ENCODE measurements around the gene ANP32A. TPM values are rescaled to one million over a fixed set of nuclear protein-coding genes. Genes with fewer than 3 reads are reported as not detected.

The ANP32A gene
- total RNA-seq, 4 donors from 2014 or later = 27.1 to 55.8 (median 50.6) TPM

DNA sequence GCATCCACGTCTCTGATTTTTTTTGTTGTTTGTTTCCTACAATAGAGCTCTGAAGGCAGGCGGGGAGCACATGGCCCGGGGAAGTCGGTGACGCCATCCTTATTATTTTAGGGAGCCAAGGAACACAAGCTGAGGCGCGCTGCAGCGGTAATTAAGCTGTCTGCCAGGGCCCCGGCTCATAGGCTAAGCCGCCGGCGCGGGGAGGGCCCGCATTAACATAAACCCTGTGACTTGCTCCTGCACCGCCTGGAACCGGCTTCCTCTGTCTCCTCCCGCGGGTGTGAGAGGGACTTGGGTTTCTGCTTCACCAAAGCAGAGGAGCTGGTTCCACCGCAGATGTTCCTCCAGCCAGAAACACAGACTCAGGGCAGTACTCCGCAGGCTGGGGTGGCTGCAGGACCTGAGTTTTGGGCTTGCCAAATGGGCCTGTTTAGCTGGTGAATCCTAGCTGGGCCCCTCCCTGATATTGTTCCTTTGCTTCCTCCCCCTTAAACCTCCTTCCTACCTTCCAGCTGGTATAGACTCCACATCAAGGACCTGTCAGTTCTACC is 25.3 kb downstream of the ANP32A start:
- peak; percentile 49 to 74 for TF ChIP-seq POLR2A (IDR thresholded peaks at IDR 0.05)
- TF ChIP-seq, protein P1, sequence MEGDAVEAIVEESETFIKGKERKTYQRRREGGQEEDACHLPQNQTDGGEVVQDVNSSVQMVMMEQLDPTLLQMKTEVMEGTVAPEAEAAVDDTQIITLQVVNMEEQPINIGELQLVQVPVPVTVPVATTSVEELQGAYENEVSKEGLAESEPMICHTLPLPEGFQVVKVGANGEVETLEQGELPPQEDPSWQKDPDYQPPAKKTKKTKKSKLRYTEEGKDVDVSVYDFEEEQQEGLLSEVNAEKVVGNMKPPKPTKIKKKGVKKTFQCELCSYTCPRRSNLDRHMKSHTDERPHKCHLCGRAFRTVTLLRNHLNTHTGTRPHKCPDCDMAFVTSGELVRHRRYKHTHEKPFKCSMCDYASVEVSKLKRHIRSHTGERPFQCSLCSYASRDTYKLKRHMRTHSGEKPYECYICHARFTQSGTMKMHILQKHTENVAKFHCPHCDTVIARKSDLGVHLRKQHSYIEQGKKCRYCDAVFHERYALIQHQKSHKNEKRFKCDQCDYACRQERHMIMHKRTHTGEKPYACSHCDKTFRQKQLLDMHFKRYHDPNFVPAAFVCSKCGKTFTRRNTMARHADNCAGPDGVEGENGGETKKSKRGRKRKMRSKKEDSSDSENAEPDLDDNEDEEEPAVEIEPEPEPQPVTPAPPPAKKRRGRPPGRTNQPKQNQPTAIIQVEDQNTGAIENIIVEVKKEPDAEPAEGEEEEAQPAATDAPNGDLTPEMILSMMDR (IDR thresholded peaks at IDR 0.05 in 4 of 5, conservative IDR thresholded peaks at IDR 0.05 in 1 of 5) = no peak
- H3K4me3 ChIP-seq = peak overlapping the region; percentile 19 to 58 (median 30)
- H3K27ac ChIP-seq = peak overlapping the region; percentile 80 to 93 (median 90)
- intact Hi-C loops (cut with DNase I; ENCODE audit: low total_unique reads) (loop anchor here (1.0 kb wide), 1 partner anchor 23 kb away; no protein-coding TSS in a partner anchor), in situ Hi-C loops (cut with MboI; ENCODE audit: low sequenced_read_pairs in 4 of 4) (no loop called here)
- DNase-seq (peak; percentile 87 to 90), ATAC-seq (peak; percentile 85 to 89)
- H3K36me3 ChIP-seq = no peaks in the 10 kb centered on the region
- H3K9me3 ChIP-seq = no peaks in the 10 kb centered on the region
- peaks cover 83 to 87% of the 10 kb centered on the region in 2 donors for H3K4me1 ChIP-seq
- no peaks in the 10 kb centered on the region for H3K27me3 ChIP-seq

DNA sequence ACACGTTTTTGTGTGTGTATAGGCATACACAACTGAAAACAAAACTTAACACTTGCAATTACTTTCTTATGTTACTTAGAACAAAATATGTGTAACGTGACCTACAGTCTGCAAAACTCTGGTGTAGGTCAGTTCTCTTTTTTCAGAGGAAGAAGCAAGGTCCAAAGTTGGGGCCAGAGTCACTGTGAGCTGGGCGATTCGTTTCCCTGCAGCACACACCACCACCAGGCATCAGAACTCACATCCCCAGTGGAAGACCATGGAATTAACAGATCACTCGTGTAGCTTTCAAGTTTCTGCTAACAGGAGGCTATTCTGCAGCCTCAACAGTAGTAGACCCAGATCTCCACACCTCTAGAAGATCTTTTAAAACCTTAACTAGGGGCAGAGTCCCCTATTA is 25.8 kb downstream of the ANP32A start:
- peaks cover 85 to 92% of the 10 kb centered on the region in 2 donors for H3K4me1 ChIP-seq
- peak overlapping the region; percentile 80 to 93 (median 90) for H3K27ac ChIP-seq
- DNase-seq (no peak), ATAC-seq (peak; percentile 39 to 67)
- intact Hi-C loops (cut with DNase I; ENCODE audit: low total_unique reads) (loop anchor here (1.0 kb wide), 1 partner anchor 23 kb away; no protein-coding TSS in a partner anchor), in situ Hi-C loops (cut with MboI; ENCODE audit: low sequenced_read_pairs in 4 of 4) (no loop called here)
- no peaks in the 10 kb centered on the region for H3K27me3 ChIP-seq
- H3K4me3 ChIP-seq = peak overlapping the region; percentile 13 to 58 (median 30)
- no peaks in the 10 kb centered on the region for H3K36me3 ChIP-seq
- TF ChIP-seq POLR2A (IDR thresholded peaks at IDR 0.05) = no peak
- TF ChIP-seq, protein P1 (IDR thresholded peaks at IDR 0.05 in 4 of 5, conservative IDR thresholded peaks at IDR 0.05 in 1 of 5) = peak in 2 of 5 experiments; percentile 10 to 30
- H3K9me3 ChIP-seq = no peaks in the 10 kb centered on the region

DNA sequence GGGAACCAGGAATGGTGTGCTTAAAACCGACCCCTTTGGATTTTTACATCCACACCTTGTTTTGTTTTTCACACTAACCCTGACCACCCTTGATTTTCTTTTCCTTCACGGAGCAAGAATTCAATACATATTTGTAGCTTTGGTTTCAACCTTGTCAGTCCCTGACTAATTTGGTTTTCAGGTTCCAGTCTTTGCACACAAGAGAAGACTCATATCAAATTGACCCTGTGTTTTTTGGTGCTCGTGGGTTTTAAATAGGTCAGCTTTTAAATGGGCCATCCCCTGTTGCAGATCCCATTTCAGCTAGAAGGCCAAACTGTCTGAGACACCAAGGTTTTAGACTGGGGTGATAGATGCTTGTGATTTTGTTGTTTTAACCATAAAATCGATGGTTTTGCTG is 26.4 kb downstream of the ANP32A start:
- intact Hi-C loops (cut with DNase I; ENCODE audit: low total_unique reads) = no loop called here
- H3K4me3 ChIP-seq = peak overlapping the region in 1 of 4 donors; percentile 58
- in situ Hi-C loops (cut with MboI; ENCODE audit: low sequenced_read_pairs in 4 of 4) = no loop called here

DNA sequence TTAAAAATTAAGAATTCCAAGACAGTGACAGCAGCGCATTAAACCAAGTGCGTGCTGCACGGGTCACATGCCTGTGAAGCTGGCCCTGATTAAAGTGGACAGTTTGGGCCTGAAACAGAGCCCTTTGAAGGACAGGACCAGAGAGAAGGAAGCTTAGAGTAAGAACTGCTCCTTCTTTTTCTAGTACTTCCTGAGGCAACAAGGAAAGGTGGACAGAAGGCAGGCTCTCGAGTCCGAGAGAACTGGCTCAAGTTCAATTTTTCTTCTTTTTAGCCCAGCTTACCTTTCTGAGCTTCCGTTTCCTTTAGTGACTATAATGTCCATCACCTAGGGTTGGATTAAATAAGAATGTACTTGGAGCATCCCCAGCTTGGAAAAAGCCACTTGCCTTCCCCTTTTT is 26.9 kb downstream of the ANP32A start:
- H3K4me3 ChIP-seq = peak overlapping the region in 2 of 4 donors; percentile 19 to 58

More for the DNA sequence above, 26.4 kb downstream of the ANP32A start:
- Histone ChIP-seq H3K27me3 (no peaks in the 10 kb centered on the region), H3K9me3 (no peaks in the 10 kb centered on the region), H3K4me1 (peaks cover 87 to 95% of the 10 kb centered on the region in 2 donors), H3K27ac (peak overlapping the region; percentile 80 to 93 (median 90)), H3K36me3 (no peaks in the 10 kb centered on the region)
- TF ChIP-seq, protein P1 (IDR thresholded peaks at IDR 0.05 in 4 of 5, conservative IDR thresholded peaks at IDR 0.05 in 1 of 5) = no peak
- no peak for TF ChIP-seq POLR2A (IDR thresholded peaks at IDR 0.05)
- ATAC-seq = no peak
- DNase-seq = no peak

More for the DNA sequence above, 26.9 kb downstream of the ANP32A start:
- in situ Hi-C loops (cut with MboI; ENCODE audit: low sequenced_read_pairs in 4 of 4) = no loop called here
- intact Hi-C loops (cut with DNase I; ENCODE audit: low total_unique reads) = no loop called here
- Histone ChIP-seq H3K4me1 (peaks cover 87 to 95% of the 10 kb centered on the region in 2 donors), H3K9me3 (no peaks in the 10 kb centered on the region), H3K36me3 (no peaks in the 10 kb centered on the region), H3K27me3 (no peaks in the 10 kb centered on the region), H3K27ac (peak overlapping the region; percentile 80 to 93 (median 90))
- ATAC-seq (no peak), DNase-seq (no peak)
- TF ChIP-seq, protein P1 (IDR thresholded peaks at IDR 0.05 in 4 of 5, conservative IDR thresholded peaks at IDR 0.05 in 1 of 5) = no peak
- TF ChIP-seq POLR2A (IDR thresholded peaks at IDR 0.05) = no peak
